Muscle of arm (tissue), 12 donors: Measurements from ENCODE around the gene KIAA1958. TPM values are rescaled to one million over a fixed set of nuclear protein-coding genes. Genes with fewer than 3 reads are reported as not detected.
"Not testable (repeated sequence)": the region's sequence is repeated elsewhere in the genome, so short reads cannot be mapped to it uniquely, and the experiment has no call there.

Source experiments
- DNase-seq: peaks from one replicate; pipeline ENCODE4 v3.0.0-alpha.2; 2013
- polyA plus RNA-seq, 12 donors: library from polyadenylated mRNA; unstranded; fragments of 120-200 nt; gene quantifications; one replicate each; pipeline ENCODE4 v1.2.1, GENCODE V29; 2013; ENCODE audit not compliant: insufficient read length in 12 of 12

Gene KIAA1958
- polyA plus RNA-seq, 12 donors: 2.9 to 5.8 (median 3.8) TPM; not detected in 1

- no peak for DNase-seq
Measured at GRCh38 chr9:112489039-112489546, 2.5 kb downstream of the KIAA1958 start.

DNA sequence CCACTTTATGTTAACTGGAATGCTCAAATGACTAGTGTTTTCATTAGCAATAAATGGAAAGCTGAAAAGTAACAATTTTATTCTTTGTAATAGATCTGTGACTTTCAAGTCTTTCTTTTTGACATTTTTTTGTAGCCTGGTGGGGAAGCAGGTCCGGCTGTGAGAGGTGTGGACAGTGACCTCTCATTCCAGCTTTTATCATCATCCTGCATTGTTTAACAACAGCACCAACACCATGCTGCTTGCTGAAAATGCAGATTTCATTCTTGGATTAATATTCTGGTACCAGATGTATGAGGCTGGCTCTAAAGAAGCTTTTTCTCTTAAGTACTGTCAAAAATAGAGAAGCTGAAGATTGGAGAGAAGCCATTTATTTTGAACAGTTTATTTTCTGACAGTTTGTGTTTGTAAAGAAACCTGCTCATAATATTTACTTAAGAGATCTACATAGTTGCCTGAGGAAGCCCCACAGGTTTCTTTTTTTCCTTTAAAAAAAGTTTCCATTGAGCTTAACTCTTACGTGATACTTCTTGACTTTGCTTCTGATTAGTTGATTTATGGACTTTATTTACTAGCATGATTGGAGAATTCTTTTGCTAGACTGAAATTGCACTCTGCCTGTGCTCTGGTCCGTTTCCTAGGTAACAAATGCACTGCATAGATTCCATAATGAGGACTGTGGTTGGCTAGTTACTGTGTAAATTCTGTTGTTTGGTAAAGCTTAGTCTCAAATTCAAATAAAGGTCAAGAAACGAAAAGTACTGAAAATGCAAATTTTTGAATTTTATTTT lies 3.4 kb downstream of the KIAA1958 start:
- DNase-seq: no peak

GRCh38 chr9:112493393-112494137 lies 6.9 kb downstream of the KIAA1958 start:
- no peak for DNase-seq

DNA sequence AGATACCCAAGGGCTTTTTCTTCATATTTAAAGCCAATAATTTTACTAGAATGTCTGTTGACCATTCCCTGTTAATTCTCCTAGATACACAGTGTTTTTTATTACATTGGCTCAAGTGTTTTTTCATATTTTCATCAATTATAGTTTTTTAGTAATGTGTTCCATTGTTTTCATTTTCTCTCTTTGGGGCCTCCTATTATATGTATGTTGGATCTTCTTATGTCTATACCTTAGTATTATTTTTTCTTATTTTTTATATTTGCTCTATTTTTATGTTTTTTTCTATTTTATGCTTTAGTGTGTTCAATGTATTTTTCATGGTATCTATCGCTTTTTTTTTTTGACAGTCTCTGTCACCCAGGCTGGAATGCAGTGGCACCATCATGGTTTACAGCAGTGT lies 7.5 kb downstream of the KIAA1958 start:
- no peak for DNase-seq

GRCh38 chr9:112495614-112496013 lies 9.0 kb downstream of the KIAA1958 start:
- DNase-seq: no peak

- DNase-seq: no peak
Measured at GRCh38 chr9:112496074-112496722, 9.6 kb downstream of the KIAA1958 start.

- DNase-seq: no peak
Measured at GRCh38 chr9:112500842-112501241, 14.2 kb downstream of the KIAA1958 start.

DNA sequence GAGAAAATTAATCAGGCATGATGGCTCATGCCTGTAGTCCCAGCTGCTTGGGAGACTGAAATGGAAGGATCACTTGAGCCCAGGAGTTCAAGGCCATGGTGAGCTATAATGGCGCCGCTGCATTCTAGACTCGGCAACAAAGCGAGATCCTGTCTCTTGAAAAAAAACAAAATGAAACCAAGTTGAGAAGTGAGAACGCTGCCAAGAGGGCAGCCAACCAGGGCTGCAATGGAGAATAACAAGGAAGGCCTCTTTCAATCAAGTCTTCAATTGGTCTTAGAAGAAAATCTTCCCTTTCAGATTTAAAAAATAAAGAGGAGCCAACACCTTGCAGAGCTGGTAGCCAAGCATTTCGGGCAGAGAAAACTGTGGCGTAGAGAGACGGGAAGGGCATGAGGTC lies 14.7 kb downstream of the KIAA1958 start:
- DNase-seq: no peak

DNA sequence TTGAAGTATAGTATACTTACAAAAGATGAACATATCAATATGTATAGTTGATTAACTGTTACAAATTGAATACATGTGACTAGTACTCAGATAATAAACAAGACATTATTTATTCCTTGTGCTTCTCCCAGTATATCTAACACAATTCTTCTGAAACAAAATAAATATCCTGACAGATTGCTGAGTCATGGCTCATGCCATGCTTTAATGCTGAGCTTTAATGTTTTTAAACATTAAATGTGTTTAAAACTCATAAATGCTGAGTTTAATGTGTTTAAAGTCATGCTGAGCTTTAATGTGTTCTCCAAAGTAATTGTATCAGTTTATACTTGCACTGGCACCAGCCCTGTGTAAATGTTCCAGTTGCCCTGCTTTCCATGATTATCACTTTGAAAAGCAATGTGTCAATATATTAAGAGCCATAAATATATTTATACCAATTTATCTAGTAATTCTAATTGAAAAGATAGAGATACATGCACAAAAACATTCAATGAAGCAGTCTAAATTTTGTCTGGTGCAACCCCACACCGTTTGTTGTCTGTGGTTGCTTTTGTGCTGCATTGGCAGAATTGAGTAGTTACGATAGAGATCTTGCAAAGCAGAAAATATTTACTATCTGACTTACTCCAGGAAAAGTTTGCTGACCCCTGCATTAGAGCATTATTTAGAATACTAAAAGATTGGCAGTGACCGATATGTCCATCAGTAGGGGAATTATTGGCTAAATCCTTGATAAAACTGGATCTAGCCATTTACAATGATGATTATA lies 15.7 kb downstream of the KIAA1958 start:
- no peak for DNase-seq

GRCh38 chr9:112503170-112503569 lies 16.5 kb downstream of the KIAA1958 start:
- DNase-seq: no peak

DNA sequence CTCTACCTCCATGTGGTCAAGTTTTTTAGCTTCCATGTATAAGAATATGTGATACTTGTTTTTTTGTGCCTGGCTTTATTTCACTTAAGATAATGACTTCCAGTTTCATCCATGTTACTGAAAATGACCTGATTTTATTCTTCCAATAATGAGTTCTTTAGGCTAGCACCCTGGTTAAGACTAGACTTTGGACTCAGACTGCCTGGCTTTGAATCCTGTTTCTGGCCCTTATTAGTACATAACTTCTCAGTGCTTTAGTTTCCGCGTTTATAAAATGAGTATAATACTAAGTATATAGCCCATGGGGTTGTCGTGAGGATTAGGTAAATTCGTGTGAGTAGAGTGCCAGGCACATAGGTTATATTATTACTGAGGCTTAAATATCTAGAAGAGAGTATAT lies 18.5 kb downstream of the KIAA1958 start:
- no peak for DNase-seq

DNA sequence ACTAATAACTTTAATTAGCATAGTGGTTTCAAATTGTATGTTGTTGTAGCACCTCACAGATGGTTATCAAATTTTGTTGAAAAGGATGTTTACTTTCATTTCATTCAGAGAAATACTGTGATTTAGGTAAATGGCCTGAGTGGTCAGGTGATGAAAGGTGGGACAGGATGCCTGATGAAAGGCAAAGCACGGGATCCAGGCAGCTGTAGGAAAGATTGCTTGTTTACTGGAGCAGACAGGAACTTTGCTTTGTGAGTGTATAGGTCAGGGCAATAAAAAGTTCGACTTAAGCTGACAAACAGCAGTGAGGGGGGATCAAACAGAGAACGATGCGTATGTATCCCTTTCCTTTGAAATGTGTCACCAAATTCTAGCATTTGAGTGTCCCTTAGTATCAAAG lies 19.0 kb downstream of the KIAA1958 start:
- DNase-seq: no peak

GRCh38 chr9:112506571-112506970 lies 19.9 kb downstream of the KIAA1958 start:
- DNase-seq: no peak

DNA sequence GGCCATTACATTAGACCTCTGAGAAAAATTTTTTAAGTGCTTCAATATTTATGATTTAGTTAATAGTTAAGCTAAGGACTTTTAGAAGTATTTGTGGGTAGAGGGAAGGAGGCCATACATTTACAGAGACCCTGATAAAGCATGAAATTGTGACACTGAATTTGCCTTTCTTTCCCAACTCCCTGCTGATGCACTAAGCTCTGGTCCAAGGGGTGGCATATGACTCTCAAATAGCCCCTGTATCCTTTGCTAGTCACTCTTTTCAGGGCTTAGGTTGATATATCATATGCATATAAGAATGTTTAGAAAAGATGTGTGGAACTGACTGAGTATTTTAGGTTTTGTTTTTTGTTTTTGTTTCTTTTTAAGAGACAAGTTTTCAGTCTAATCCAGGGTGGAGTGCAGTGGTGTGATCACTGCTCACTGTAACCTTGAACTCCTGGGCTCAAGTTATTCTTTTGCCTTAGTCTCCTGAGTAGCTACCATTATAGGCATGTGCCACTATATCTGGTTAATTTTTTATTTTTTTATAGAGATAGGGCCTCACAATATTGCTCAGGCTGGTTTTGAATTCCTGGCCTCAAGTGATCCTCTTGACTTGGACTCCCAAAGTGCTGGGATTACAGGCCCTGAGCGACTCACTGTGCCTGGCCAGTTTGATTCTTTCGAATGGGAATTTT lies 20.5 kb downstream of the KIAA1958 start:
- DNase-seq: no peak

GRCh38 chr9:112508377-112508776 lies 21.8 kb downstream of the KIAA1958 start:
- DNase-seq: no peak

GRCh38 chr9:112512377-112512776 lies 25.8 kb downstream of the KIAA1958 start:
- DNase-seq: not testable (repeated sequence)

DNA sequence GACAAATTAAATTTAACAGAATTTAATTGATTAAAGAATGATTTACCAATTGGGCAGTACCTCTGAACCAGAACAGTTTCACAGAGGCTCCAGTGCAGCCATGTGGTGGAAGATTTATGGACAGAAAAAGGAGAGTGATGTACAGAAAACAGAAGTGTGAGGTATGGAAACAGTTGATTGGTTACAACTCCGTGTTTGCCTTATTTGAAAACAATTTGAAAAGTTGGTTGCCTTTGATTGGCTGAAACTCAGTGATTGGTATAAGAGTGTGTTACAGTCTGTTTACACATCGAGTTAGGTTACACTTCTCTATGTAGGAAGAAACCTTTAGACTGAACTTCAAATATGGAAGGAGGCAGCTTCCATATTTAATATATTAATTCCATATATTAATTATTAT lies 30.1 kb downstream of the KIAA1958 start:
- DNase-seq: no peak

- DNase-seq: no peak
Measured at GRCh38 chr9:112520069-112520468, 33.4 kb downstream of the KIAA1958 start.

GRCh38 chr9:112520656-112521055 lies 34.0 kb downstream of the KIAA1958 start:
- no peak for DNase-seq

GRCh38 chr9:112526973-112527372 lies 40.3 kb downstream of the KIAA1958 start:
- DNase-seq: no peak

DNA sequence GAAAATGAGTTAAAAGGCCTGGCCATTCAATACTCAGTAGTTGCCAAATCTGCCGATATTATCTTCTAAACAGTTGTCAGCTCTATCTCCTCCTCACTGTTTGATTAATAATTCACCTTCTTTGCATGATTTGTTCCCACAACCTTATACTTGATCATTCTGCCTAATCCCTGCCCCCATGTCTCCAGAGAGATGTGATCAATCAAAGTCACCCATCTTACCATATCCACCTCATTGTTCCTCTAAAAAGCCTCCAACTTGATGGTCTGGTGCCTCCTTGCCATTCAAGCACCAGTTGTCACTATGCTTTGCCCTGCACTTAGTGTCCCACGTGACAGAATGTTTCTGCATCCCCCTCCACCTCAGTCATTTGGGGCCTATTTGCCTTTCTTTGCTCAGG lies 41.3 kb downstream of the KIAA1958 start:
- DNase-seq: no peak
